ENCODE data around the gene SOX6. TPM values are rescaled to one million over a fixed set of nuclear protein-coding genes. Genes with fewer than 3 reads are reported as not detected.
"Not testable (repeated sequence)": the region's sequence is repeated elsewhere in the genome, so short reads cannot be mapped to it uniquely, and the experiment has no call there.

The SOX6 gene
- total RNA-seq, 2 experiments from 2014 or later, result not detected

DNA sequence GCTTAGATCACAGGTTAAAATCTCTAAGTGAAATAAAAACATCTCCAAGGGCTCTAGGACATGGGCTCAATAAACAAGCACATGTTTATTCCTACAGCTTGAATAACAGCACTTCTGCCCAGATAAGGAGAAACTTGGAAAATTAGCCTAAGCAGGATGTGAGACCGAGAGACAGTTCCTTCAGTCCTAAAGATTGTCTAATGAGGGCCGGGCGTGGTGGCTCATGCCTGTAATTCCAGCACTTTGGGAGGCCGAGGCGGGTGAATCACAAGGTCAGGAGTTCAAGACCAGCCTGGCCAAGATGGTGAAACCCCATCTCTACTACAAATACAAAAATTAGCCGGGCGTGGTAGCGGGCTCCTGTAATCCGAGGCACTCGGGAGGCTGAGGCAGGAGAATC, 327.2 kb downstream of the SOX6 start:
- POLR2A ChIA-PET; H3K4me3 Mint-ChIP-seq; H3K4me1 Mint-ChIP-seq (ENCODE audit: low read depth); H3K36me3 Mint-ChIP-seq (ENCODE audit: low read depth); H3K9me3 Mint-ChIP-seq (ENCODE audit: insufficient read depth); H3K27ac Mint-ChIP-seq; DNase-seq; H3K27me3 Mint-ChIP-seq (ENCODE audit: low read depth); CTCF ChIA-PET; ATAC-seq: not testable (repeated sequence)

DNA sequence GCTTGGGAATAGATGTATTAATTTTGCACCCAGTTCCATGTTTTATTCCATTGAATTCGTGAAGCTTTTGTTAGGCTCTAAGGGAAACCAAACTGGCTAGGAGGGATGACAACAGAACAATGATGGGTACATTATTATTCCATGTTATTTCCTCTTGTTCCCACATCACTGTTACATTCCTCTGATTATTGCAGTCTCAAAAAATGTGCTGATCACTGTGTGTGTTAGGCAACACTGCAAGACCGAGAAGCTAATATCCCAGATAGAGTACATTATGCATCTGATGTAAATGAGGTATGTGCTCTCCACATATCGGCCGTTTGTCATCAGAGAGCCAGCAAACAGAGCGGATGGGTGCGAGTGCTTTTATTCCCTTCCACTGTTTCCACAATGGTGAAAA, 327.9 kb downstream of the SOX6 start:
- H3K36me3 Mint-ChIP-seq (ENCODE audit: low read depth), result no peaks in the 10 kb centered on the region
- POLR2A ChIA-PET, result no interaction called here
- H3K4me3 Mint-ChIP-seq, result no peak overlapping the region
- H3K27me3 Mint-ChIP-seq (ENCODE audit: low read depth), result no peaks in the 10 kb centered on the region
- H3K9me3 Mint-ChIP-seq (ENCODE audit: insufficient read depth), result no peaks in the 10 kb centered on the region
- CTCF ChIA-PET, result no interaction called here
- no peak overlapping the region for H3K27ac Mint-ChIP-seq
- no peaks in the 10 kb centered on the region for H3K4me1 Mint-ChIP-seq (ENCODE audit: low read depth)
- DNase-seq (no peak), ATAC-seq (no peak)

DNA sequence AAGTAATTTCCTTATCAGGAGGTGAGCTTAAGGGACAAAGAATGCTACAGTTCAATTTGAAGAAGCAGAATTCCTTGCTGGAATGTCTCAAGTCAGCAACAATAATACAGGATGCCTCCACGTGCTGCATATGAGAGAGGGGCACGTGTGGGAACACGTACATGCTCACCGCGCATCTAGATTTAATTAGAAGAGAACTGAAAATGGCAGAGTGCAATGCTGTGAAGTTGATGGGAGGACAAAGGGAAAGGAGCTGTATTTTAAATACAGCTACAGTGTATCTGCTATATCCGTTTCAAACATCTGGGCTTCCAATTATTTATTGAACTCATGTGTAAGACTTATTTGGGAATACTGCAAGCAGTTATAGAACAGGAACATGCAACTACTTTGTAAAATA, 328.7 kb downstream of the SOX6 start:
- CTCF ChIA-PET, result no interaction called here
- Mint-ChIP-seq H3K4me3 (no peak overlapping the region), H3K36me3 (ENCODE audit: low read depth) (no peaks in the 10 kb centered on the region), H3K27ac (no peak overlapping the region), H3K27me3 (ENCODE audit: low read depth) (no peaks in the 10 kb centered on the region), H3K9me3 (ENCODE audit: insufficient read depth) (no peaks in the 10 kb centered on the region), H3K4me1 (ENCODE audit: low read depth) (no peaks in the 10 kb centered on the region)
- POLR2A ChIA-PET, result no interaction called here
- no peak for DNase-seq
- no peak for ATAC-seq

DNA sequence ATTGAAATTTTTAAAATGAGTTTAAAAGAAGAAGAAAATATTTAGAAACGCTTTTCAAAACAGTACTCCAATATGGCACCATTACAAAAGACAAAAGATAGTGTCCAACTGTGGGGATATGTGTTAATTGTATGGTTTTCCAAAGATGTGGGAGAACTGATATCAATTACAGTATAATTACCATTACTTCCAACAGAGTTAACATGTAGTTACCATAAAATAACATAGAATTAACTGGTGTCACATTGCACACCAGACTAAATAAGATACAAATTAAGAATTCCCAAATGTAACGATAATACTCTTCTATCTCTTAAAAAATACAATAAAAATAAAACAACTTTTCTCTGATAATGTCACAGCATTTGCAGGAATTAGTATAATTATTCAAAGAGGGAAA, 329.5 kb downstream of the SOX6 start:
- CTCF ChIA-PET, result no interaction called here
- POLR2A ChIA-PET, result no interaction called here
- Mint-ChIP-seq H3K27ac (no peak overlapping the region), H3K27me3 (ENCODE audit: low read depth) (no peaks in the 10 kb centered on the region), H3K9me3 (ENCODE audit: insufficient read depth) (no peaks in the 10 kb centered on the region), H3K36me3 (ENCODE audit: low read depth) (no peaks in the 10 kb centered on the region), H3K4me1 (ENCODE audit: low read depth) (no peaks in the 10 kb centered on the region), H3K4me3 (no peak overlapping the region)
- ATAC-seq (no peak), DNase-seq (no peak)

DNA sequence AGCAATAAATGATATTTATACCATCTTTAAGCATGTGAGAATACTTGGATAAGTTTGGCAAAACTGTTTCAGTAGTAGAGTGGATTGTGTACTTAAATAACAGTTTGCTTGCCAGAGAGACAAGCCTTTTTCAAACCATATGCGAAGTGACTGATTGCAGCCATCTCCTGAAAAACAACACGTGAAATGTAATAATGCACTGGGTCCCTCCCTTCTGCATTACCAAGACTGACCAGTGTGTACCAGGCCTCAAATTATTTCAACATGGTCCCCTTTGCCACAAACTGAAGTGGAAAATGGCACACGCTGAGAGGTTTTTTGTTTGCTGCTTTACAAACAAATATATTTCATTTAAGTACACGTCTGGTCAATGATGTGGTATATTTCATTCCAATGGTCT, 337.4 kb downstream of the SOX6 start:
- no peaks in the 10 kb centered on the region for H3K27me3 Mint-ChIP-seq (ENCODE audit: low read depth)
- ATAC-seq (no peak), DNase-seq (no peak)
- H3K4me1 Mint-ChIP-seq (ENCODE audit: low read depth), result no peaks in the 10 kb centered on the region
- H3K9me3 Mint-ChIP-seq (ENCODE audit: insufficient read depth), result no peaks in the 10 kb centered on the region
- H3K4me3 Mint-ChIP-seq, result no peak overlapping the region
- no peak overlapping the region for H3K27ac Mint-ChIP-seq
- ChIA-PET POLR2A (no interaction called here), CTCF (no interaction called here)
- H3K36me3 Mint-ChIP-seq (ENCODE audit: low read depth), result no peaks in the 10 kb centered on the region

DNA sequence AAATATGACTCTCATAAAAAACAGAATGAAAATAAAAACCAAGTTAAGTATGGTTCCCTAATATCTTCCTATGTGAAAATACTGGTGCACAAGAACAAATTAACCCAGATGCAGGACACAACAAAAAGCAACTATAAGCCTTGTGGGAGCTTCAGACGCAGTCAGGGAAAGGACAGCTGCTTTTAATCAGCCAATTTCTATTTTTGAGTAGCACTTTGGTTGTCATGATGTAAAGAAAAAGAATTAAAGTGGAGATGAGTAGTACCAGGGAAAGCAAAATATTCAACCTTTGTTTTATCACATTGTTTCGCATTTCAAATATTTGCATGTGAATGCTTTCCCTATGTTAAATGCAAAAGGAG, 339.9 kb downstream of the SOX6 start:
- no peak for DNase-seq
- no peaks in the 10 kb centered on the region for H3K36me3 Mint-ChIP-seq (ENCODE audit: low read depth)
- H3K9me3 Mint-ChIP-seq (ENCODE audit: insufficient read depth), result no peaks in the 10 kb centered on the region
- no peak overlapping the region for H3K27ac Mint-ChIP-seq
- no peaks in the 10 kb centered on the region for H3K4me1 Mint-ChIP-seq (ENCODE audit: low read depth)
- no peak overlapping the region for H3K4me3 Mint-ChIP-seq
- ChIA-PET POLR2A (no interaction called here), CTCF (no interaction called here)
- no peaks in the 10 kb centered on the region for H3K27me3 Mint-ChIP-seq (ENCODE audit: low read depth)
- no peak for ATAC-seq

DNA sequence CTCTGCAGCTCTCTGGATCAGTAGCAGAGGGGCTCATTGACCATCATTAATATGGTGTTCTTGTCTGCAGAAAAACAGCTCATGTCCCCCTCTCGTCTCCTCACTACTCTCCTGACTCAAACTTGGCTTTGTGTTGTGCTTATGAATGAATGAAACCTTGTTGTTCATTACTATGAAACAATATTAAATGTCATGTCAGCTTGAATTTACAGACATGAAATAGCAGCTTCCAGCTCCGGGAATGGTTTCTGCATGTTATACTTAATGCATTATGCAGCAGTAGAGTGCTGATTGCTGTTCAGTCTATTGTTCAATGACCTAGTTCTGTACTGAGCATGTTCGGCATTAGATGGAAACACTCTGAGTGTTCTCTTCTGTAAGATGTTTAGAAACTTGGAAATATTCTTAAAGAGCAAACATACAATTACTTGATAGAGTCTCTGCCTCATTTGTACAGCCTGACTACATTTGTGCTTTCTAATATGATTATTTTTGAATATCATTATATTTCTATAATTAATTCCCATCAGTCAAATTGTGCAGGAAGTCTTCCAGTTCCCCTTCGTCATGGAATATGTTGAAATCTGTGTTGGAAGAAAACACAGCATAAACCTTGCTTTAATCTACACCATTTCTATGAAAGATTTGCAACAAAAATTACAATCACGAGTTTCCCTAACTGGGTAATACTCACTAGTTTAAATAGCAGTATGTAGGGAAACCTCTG, 340.4 kb downstream of the SOX6 start:
- Mint-ChIP-seq H3K4me3 (no peak overlapping the region), H3K27ac (no peak overlapping the region), H3K36me3 (ENCODE audit: low read depth) (no peaks in the 10 kb centered on the region), H3K27me3 (ENCODE audit: low read depth) (no peaks in the 10 kb centered on the region), H3K4me1 (ENCODE audit: low read depth) (no peaks in the 10 kb centered on the region), H3K9me3 (ENCODE audit: insufficient read depth) (no peaks in the 10 kb centered on the region)
- DNase-seq (no peak), ATAC-seq (no peak)
- POLR2A ChIA-PET, result no interaction called here
- CTCF ChIA-PET, result no interaction called here

DNA sequence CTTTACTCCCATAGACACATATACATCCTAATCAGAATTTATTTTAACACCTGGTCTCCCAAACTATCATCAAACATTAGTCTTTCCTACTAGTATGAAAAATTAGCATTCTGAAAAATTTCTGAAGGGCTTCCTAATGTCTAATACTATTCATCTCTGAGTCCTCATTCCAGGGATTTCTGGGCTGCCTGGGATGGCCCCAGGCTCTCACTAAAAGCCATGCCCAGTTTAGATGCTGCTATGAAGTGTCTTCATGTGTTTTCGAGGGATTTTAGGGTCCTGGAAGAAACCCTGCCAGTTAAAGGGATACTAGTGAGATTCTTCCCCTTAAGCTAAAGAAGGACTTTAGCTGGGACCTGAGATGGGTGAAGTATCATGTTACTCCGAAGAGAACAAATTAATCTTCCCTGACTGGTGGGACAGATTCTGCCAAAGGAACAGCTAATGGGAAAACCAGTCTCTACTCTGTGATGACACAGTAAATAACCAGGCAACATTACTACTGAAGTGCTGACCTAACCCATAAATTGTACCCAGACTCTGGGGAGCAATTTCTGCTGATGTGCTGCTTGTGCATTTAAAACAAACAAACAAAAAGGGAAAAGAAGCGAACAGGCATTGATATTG, 342.6 kb downstream of the SOX6 start:
- no peak for ATAC-seq
- POLR2A ChIA-PET, result no interaction called here
- no peaks in the 10 kb centered on the region for H3K9me3 Mint-ChIP-seq (ENCODE audit: insufficient read depth)

DNA sequence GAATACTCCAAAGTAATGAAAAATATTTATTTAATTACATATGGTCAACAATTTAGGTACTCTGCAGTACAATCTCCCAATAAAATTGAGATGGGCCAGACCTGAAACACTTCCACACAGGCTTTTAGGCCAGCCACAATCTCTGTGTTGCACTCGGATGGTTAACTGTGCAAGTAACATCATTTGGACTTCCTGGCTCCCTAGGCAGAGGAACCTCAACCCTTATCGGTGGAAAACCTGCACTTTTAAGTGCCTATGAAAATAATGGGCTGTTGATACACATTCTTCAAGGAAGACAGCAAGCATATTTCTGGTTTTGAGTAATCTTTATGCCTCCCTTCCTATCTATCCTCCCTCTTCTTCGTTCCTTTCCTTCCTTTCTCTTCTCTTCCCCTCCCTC, 343.1 kb downstream of the SOX6 start:
- ATAC-seq (no peak), DNase-seq (no peak)
- ChIA-PET POLR2A (no interaction called here), CTCF (no interaction called here)
- H3K4me3 Mint-ChIP-seq, result no peak overlapping the region
- no peaks in the 10 kb centered on the region for H3K27me3 Mint-ChIP-seq (ENCODE audit: low read depth)
- no peak overlapping the region for H3K27ac Mint-ChIP-seq
- H3K9me3 Mint-ChIP-seq (ENCODE audit: insufficient read depth), result no peaks in the 10 kb centered on the region
- H3K36me3 Mint-ChIP-seq (ENCODE audit: low read depth), result no peaks in the 10 kb centered on the region
- H3K4me1 Mint-ChIP-seq (ENCODE audit: low read depth), result no peaks in the 10 kb centered on the region

More for the DNA sequence above, 342.6 kb downstream of the SOX6 start:
- CTCF ChIA-PET, result no interaction called here
- H3K27ac Mint-ChIP-seq, result no peak overlapping the region
- H3K27me3 Mint-ChIP-seq (ENCODE audit: low read depth), result no peaks in the 10 kb centered on the region
- no peaks in the 10 kb centered on the region for H3K4me1 Mint-ChIP-seq (ENCODE audit: low read depth)
- H3K4me3 Mint-ChIP-seq, result no peak overlapping the region
- no peak for DNase-seq
- H3K36me3 Mint-ChIP-seq (ENCODE audit: low read depth), result no peaks in the 10 kb centered on the region

DNA sequence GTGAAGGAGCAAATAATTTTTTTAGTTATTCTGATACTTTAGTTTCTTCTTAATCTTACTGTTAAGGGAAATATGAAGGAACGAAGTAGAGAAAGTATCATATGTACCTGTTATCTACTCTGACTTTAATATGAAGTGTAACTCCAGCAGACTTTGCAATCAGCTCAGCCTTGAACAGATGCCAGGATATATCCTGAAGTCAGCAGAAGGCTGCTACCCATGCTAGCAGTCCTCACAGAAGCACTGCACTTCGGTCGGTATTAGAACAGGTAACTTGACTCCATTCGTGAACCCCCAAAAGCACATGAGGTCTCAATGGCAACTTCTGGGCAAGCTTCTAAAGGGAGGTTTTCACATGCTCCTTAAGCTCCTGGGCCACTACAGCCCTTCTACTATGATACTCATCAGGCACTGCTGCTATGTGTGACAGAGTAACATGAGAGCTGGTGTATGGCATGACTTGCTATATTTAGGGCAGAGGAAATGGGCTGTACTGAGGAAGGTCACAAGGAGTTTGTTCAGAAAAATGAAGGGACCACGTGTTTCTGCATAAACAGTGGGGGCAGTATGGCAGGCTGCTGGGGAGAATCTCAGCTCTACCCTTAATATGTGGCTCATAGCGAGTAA, 344.1 kb downstream of the SOX6 start:
- Mint-ChIP-seq H3K36me3 (ENCODE audit: low read depth) (no peaks in the 10 kb centered on the region), H3K4me1 (ENCODE audit: low read depth) (no peaks in the 10 kb centered on the region), H3K9me3 (ENCODE audit: insufficient read depth) (no peaks in the 10 kb centered on the region), H3K27me3 (ENCODE audit: low read depth) (no peaks in the 10 kb centered on the region), H3K4me3 (no peak overlapping the region), H3K27ac (no peak overlapping the region)
- DNase-seq, result no peak
- ATAC-seq, result no peak
- ChIA-PET POLR2A (no interaction called here), CTCF (no interaction called here)

DNA sequence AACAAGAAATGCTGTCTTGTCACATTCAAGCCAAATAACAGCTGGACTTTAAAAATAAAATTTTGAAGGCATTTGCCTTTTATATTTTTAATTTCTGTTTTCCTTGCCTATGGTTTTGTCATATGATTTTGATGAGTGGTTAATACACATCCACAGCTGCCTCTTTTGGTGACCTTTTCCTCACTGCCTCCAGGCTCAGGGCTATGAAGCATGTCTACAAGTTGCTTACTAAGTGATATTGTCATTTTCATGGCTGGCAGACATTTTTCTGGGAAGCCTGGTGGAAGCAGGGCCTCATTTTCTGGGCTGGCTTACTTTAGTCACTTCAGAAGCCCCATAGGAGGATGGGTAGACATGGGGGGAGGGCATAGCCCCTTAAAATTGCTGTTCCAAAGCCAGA, 344.9 kb downstream of the SOX6 start:
- Mint-ChIP-seq H3K36me3 (ENCODE audit: low read depth) (no peaks in the 10 kb centered on the region), H3K27ac (no peak overlapping the region), H3K27me3 (ENCODE audit: low read depth) (no peaks in the 10 kb centered on the region), H3K4me1 (ENCODE audit: low read depth) (no peaks in the 10 kb centered on the region), H3K4me3 (no peak overlapping the region), H3K9me3 (ENCODE audit: insufficient read depth) (no peaks in the 10 kb centered on the region)
- ChIA-PET POLR2A (no interaction called here), CTCF (no interaction called here)
- no peak for DNase-seq
- no peak for ATAC-seq

DNA sequence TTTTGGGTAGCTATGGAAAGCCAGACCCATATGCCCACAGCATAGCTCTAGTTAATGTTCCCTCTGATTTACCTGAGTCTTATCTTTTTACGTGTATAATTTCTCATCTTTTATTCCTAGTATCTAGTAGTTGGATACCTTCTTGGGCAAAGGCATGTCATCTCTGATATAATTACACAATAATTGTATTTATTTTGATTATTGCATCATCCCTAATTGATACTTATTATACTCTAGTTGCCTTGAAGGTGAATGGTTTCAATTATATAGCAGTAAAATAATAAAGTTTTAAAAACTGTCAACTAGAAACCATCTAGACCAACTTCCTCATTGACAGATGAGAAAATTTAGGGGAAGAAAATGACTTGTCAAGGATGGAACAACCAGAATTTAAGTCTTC, 347.3 kb downstream of the SOX6 start:
- ATAC-seq (no peak), DNase-seq (no peak)
- POLR2A ChIA-PET, result no interaction called here
- H3K27me3 Mint-ChIP-seq (ENCODE audit: low read depth), result no peaks in the 10 kb centered on the region
- CTCF ChIA-PET, result no interaction called here
- H3K9me3 Mint-ChIP-seq (ENCODE audit: insufficient read depth), result no peaks in the 10 kb centered on the region
- no peak overlapping the region for H3K27ac Mint-ChIP-seq
- H3K4me1 Mint-ChIP-seq (ENCODE audit: low read depth), result no peaks in the 10 kb centered on the region
- H3K4me3 Mint-ChIP-seq, result no peak overlapping the region
- H3K36me3 Mint-ChIP-seq (ENCODE audit: low read depth), result no peaks in the 10 kb centered on the region

DNA sequence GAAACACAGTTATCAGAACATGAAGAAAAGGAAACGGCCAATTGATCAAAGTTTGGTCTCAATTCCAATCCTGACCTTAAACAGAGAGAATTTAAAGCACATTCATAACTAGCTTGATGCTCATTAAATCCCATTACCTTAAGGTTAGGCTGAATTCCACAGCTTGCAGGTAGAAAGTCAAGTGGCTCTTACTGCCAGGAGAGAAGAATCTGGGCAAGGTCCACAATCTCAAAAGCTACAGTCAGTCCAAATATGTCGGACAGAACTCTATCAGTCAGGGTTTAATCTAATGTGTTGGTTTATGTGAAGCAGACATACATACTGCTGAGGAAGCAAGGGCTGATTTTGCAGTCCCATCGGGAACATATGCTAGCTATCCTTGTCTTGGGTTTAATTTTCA, 348.8 kb downstream of the SOX6 start:
- ChIA-PET CTCF (no interaction called here), POLR2A (no interaction called here)
- no peak for ATAC-seq
- no peak overlapping the region for H3K4me3 Mint-ChIP-seq
- no peaks in the 10 kb centered on the region for H3K36me3 Mint-ChIP-seq (ENCODE audit: low read depth)
- H3K27ac Mint-ChIP-seq, result no peak overlapping the region
- DNase-seq, result no peak
- no peaks in the 10 kb centered on the region for H3K27me3 Mint-ChIP-seq (ENCODE audit: low read depth)
- no peaks in the 10 kb centered on the region for H3K4me1 Mint-ChIP-seq (ENCODE audit: low read depth)
- H3K9me3 Mint-ChIP-seq (ENCODE audit: insufficient read depth), result no peaks in the 10 kb centered on the region
